ENCODE data around the gene CPVL.

CPVL gene

DNA sequence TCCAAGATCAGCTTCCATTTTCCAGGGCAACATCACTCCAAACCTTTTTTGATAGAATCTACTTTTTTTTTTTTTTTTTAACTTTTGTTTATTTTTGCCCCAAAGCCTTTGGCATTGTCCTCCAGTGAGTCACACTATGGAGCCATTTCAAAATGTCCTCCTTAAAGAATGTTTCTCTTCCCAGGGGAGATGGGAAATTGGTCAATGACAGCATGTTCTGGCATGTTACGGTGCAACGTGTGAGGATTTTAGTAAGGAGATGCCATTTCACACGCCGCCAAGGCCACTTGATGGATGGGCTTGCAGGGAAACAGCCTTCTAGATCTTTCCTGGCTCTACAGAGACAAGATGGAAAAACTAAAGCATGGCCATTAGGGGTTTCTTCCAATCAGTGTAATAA lies 157.5 kb downstream of the CPVL start:
- Histone ChIP-seq H3K36me3 (ENCODE audit: control insufficient read depth in 2 of 2, insufficient read depth in 1 of 2, low read length in 2 of 2) (no peaks in the 10 kb centered on the region), H3K9me3 (ENCODE audit: control insufficient read depth, insufficient read depth, low read depth, low read length) (no peaks in the 10 kb centered on the region), H3K4me3 (ENCODE audit: low read depth, low read length) (no peak overlapping the region), H3K4me1 (ENCODE audit: control insufficient read depth, insufficient read depth, low read length) (no peaks in the 10 kb centered on the region; the same call in 1 of the 2 replicates), H3K27ac (ENCODE audit: extremely low read depth, low read depth, low read length) (no peak overlapping the region)
- TF ChIP-seq ZNF600 (tag by site-specific recombination; IDR thresholded peaks at IDR 0.05) (peak; percentile 50; the same call in 1 of the 2 replicates), ZNF621 (tag by site-specific recombination; IDR thresholded peaks at IDR 0.05) (no peak)
- ChIA-PET POLR2A (no interaction called here), CTCF (interaction anchor here (0.7 kb wide), 1 partner anchor 1186 kb away, joined by 3 read pairs; no protein-coding TSS in a partner anchor)

DNA sequence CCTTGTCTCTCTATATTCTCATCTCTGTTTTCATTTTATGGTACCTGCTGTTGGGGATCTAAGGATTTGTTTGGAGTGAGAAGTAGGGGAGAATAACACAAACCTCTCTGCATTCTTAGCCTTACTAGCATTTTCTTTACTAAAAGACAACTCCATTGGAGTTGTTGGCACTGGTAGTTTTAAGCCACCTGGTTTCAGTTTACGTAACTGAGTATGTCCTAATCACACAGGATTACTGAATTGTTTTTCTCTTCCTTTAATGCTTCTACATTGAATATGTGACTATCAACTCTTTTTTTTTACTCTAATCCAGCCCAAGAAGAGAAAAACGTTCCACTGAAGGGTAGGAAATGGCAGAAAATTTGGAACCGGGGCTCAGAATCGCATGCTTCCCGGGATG lies 158.2 kb downstream of the CPVL start:
- POLR2A ChIA-PET = no interaction called here
- Histone ChIP-seq H3K4me1 (ENCODE audit: control insufficient read depth, insufficient read depth, low read length) (no peaks in the 10 kb centered on the region; the same call in 1 of the 2 replicates), H3K9me3 (ENCODE audit: control insufficient read depth, insufficient read depth, low read depth, low read length) (no peaks in the 10 kb centered on the region), H3K4me3 (ENCODE audit: low read depth, low read length) (no peak overlapping the region), H3K36me3 (ENCODE audit: control insufficient read depth in 2 of 2, insufficient read depth in 1 of 2, low read length in 2 of 2) (no peaks in the 10 kb centered on the region), H3K27ac (ENCODE audit: extremely low read depth, low read depth, low read length) (no peak overlapping the region)
- CTCF ChIA-PET = no interaction called here
- no peak for TF ChIP-seq ZNF350 (tag by site-specific recombination; IDR thresholded peaks at IDR 0.05)

DNA sequence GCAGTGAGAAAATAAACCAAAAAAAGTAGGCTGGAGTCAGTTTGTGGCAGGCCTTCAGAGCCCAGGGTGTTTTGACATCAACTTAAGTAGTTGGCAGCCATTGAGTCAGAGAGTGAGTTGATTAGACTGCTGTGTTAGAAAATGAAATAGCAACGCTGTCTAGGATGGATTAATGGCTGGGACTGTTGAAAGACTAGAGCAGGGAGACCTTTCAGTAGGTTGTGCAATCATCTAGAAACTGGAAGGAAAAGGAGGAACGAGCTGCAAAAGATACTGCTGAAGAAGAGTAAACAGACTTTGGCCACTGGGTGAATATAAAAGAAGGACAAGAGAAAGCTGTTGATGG lies 159.6 kb downstream of the CPVL start:
- Histone ChIP-seq H3K27ac (ENCODE audit: extremely low read depth, low read depth, low read length) (no peak overlapping the region), H3K4me1 (ENCODE audit: control insufficient read depth, insufficient read depth, low read length) (no peaks in the 10 kb centered on the region; the same call in 1 of the 2 replicates), H3K4me3 (ENCODE audit: low read depth, low read length) (no peak overlapping the region), H3K36me3 (ENCODE audit: control insufficient read depth in 2 of 2, insufficient read depth in 1 of 2, low read length in 2 of 2) (no peaks in the 10 kb centered on the region), H3K9me3 (ENCODE audit: control insufficient read depth, insufficient read depth, low read depth, low read length) (no peaks in the 10 kb centered on the region)
- CTCF ChIA-PET = no interaction called here
- TF ChIP-seq PRDM1 (tag by site-specific recombination; IDR thresholded peaks at IDR 0.05) = no peak
- TF ChIP-seq ZNF548 (tag by site-specific recombination; IDR thresholded peaks at IDR 0.05) = no peak
- no peak for TF ChIP-seq ZNF391 (tag by site-specific recombination; IDR thresholded peaks at IDR 0.05; ENCODE audit: borderline replicate concordance, low read depth)
- no peak for TF ChIP-seq ZNF133 (tag by site-specific recombination; IDR thresholded peaks at IDR 0.05)
- no peak for TF ChIP-seq WT1 (tag by site-specific recombination; IDR thresholded peaks at IDR 0.05)
- TF ChIP-seq IKZF3 (tag by site-specific recombination; IDR thresholded peaks at IDR 0.05) = no peak
- POLR2A ChIA-PET = no interaction called here

DNA sequence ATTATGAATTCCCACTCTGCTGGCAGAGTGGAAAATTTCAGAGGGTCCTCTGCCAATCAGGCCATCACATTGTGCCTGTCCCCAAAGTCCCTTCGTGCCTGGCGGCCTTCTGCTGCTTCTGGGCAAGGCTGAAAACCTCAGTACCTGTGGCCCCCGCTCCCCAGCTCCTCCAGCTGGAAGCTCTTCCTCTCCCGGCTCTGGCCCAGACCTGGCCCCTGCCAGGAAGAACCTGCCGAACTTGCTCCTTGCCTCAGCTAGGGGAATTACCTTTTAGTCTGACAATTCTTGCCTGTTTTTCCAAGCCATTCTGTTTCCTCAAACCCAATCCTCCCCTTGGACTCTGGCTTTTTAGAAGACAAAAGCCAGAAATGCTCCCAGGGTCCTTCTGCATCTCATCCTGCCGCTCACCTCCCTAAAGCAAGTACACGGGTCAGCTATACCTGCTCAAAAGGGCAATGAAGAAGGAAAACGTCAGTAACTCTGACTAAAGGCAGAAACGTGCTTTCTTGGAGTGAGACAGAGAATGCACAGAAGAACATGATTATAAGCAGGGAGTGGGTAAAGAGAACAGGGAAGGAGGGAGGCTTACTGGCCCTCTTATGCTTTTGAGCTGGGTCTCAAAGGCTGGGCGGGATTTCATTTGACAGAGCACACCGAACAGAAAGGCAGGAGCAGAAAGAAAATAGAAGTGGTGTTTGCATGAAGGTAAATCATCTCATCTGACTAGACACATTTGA lies 160.1 kb downstream of the CPVL start:
- Histone ChIP-seq H3K4me1 (ENCODE audit: control insufficient read depth, insufficient read depth, low read length) (no peaks in the 10 kb centered on the region; the same call in 1 of the 2 replicates), H3K36me3 (ENCODE audit: control insufficient read depth in 2 of 2, insufficient read depth in 1 of 2, low read length in 2 of 2) (no peaks in the 10 kb centered on the region), H3K27ac (ENCODE audit: extremely low read depth, low read depth, low read length) (no peak overlapping the region), H3K9me3 (ENCODE audit: control insufficient read depth, insufficient read depth, low read depth, low read length) (no peaks in the 10 kb centered on the region), H3K4me3 (ENCODE audit: low read depth, low read length) (no peak overlapping the region)
- ChIA-PET CTCF (no interaction called here), POLR2A (interaction anchor here (0.6 kb wide), 1 partner anchor 23 kb away, joined by 3 read pairs; no protein-coding TSS in a partner anchor)
- TF ChIP-seq ZFP3 (tag by site-specific recombination; IDR thresholded peaks at IDR 0.05; ENCODE audit: low read depth) (no peak), ZNF248 (tag by site-specific recombination; IDR thresholded peaks at IDR 0.05) (no peak), ZNF621 (tag by site-specific recombination; IDR thresholded peaks at IDR 0.05) (no peak), ZFHX2 (tag by site-specific recombination; conservative IDR thresholded peaks at IDR 0.05) (no peak), ZFP37 (tag by site-specific recombination; IDR thresholded peaks at IDR 0.05) (no peak), ZSCAN23 (tag by site-specific recombination; IDR thresholded peaks at IDR 0.05) (no peak), ZNF16 (tag by site-specific recombination; IDR thresholded peaks at IDR 0.05; ENCODE audit: low read depth) (no peak), MEIS1 (CRISPR knock-in tag; IDR thresholded peaks at IDR 0.05; ENCODE audit: borderline replicate concordance) (no peak), ZBTB20 (tag by site-specific recombination; IDR thresholded peaks at IDR 0.05) (no peak)
- TF ChIP-seq, protein P1, sequence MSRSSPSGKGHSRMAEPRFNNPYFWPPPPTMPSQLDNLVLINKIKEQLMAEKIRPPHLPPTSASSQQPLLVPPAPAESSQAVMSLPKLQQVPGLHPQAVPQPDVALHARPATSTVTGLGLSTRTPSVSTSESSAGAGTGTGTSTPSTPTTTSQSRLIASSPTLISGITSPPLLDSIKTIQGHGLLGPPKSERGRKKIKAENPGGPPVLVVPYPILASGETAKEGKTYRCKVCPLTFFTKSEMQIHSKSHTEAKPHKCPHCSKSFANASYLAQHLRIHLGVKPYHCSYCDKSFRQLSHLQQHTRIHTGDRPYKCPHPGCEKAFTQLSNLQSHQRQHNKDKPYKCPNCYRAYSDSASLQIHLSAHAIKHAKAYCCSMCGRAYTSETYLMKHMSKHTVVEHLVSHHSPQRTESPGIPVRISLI (tag by site-specific recombination; IDR thresholded peaks at IDR 0.05) = no peak
- TF ChIP-seq, protein P2, sequence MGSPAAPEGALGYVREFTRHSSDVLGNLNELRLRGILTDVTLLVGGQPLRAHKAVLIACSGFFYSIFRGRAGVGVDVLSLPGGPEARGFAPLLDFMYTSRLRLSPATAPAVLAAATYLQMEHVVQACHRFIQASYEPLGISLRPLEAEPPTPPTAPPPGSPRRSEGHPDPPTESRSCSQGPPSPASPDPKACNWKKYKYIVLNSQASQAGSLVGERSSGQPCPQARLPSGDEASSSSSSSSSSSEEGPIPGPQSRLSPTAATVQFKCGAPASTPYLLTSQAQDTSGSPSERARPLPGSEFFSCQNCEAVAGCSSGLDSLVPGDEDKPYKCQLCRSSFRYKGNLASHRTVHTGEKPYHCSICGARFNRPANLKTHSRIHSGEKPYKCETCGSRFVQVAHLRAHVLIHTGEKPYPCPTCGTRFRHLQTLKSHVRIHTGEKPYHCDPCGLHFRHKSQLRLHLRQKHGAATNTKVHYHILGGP (tag by site-specific recombination; IDR thresholded peaks at IDR 0.05) = no peak
- TF ChIP-seq, protein P3, sequence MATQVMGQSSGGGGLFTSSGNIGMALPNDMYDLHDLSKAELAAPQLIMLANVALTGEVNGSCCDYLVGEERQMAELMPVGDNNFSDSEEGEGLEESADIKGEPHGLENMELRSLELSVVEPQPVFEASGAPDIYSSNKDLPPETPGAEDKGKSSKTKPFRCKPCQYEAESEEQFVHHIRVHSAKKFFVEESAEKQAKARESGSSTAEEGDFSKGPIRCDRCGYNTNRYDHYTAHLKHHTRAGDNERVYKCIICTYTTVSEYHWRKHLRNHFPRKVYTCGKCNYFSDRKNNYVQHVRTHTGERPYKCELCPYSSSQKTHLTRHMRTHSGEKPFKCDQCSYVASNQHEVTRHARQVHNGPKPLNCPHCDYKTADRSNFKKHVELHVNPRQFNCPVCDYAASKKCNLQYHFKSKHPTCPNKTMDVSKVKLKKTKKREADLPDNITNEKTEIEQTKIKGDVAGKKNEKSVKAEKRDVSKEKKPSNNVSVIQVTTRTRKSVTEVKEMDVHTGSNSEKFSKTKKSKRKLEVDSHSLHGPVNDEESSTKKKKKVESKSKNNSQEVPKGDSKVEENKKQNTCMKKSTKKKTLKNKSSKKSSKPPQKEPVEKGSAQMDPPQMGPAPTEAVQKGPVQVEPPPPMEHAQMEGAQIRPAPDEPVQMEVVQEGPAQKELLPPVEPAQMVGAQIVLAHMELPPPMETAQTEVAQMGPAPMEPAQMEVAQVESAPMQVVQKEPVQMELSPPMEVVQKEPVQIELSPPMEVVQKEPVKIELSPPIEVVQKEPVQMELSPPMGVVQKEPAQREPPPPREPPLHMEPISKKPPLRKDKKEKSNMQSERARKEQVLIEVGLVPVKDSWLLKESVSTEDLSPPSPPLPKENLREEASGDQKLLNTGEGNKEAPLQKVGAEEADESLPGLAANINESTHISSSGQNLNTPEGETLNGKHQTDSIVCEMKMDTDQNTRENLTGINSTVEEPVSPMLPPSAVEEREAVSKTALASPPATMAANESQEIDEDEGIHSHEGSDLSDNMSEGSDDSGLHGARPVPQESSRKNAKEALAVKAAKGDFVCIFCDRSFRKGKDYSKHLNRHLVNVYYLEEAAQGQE (tag by site-specific recombination; IDR thresholded peaks at IDR 0.05) = no peak

Data from HEK293 (cell line).